ENCODE data around the gene GBP1.
"Not testable (repeated sequence)": the region's sequence is repeated elsewhere in the genome, so short reads cannot be mapped to it uniquely, and the experiment has no call there.

GBP1 gene

GRCh38 chr1:89065079-89065868 is at the start of gene GBP1:
Gene GBP1 (minus strand): TSS chr1:89065208. CDS start chr1:89063234, 1,974 bp downstream.
- no peak for DNase-seq

GRCh38 chr1:89114662-89115061 is 49.7 kb upstream of the GBP1 start:
- no peak for DNase-seq

GRCh38 chr1:89112871-89113613 is 48.0 kb upstream of the GBP1 start:
- DNase-seq, result no peak

- no peak for DNase-seq
Measured at GRCh38 chr1:89104687-89105086, 39.7 kb upstream of the GBP1 start.

- DNase-seq, result no peak
Measured at GRCh38 chr1:89104147-89104546, 39.1 kb upstream of the GBP1 start.

GRCh38 chr1:89102021-89102420 is 37.0 kb upstream of the GBP1 start:
- no peak for DNase-seq

GRCh38 chr1:89100412-89100811 is 35.4 kb upstream of the GBP1 start:
- no peak for DNase-seq

GRCh38 chr1:89098857-89099256 is 33.8 kb upstream of the GBP1 start:
- no peak for DNase-seq

- no peak for DNase-seq
Measured at GRCh38 chr1:89095737-89096136, 30.7 kb upstream of the GBP1 start.

GRCh38 chr1:89089962-89090361 is 25.0 kb upstream of the GBP1 start:
- DNase-seq, result no peak

GRCh38 chr1:89088572-89088971 is 23.6 kb upstream of the GBP1 start:
- no peak for DNase-seq

GRCh38 chr1:89087241-89087640 is 22.2 kb upstream of the GBP1 start:
- no peak for DNase-seq

GRCh38 chr1:89085781-89086180 is 20.8 kb upstream of the GBP1 start:
- DNase-seq, result no peak

GRCh38 chr1:89081005-89081404 is 16.0 kb upstream of the GBP1 start:
- DNase-seq, result no peak

GRCh38 chr1:89080068-89080467 is 15.1 kb upstream of the GBP1 start:
- not testable (repeated sequence) for DNase-seq

- not testable (repeated sequence) for DNase-seq
Measured at GRCh38 chr1:89072466-89073065, 7.6 kb upstream of the GBP1 start.

GRCh38 chr1:89070509-89070908 is 5.5 kb upstream of the GBP1 start:
- no peak for DNase-seq

GRCh38 chr1:89069951-89070350 is 4.9 kb upstream of the GBP1 start:
- DNase-seq, result no peak

GRCh38 chr1:89068291-89068690 is 3.3 kb upstream of the GBP1 start:
- DNase-seq, result no peak

- DNase-seq, result no peak
Measured at GRCh38 chr1:89064632-89065031, 376 bp downstream of the GBP1 start.

GRCh38 chr1:89063094-89063493 is 1.9 kb downstream of the GBP1 start:
- no peak for DNase-seq

GRCh38 chr1:89060091-89060490 is 4.9 kb downstream of the GBP1 start:
- DNase-seq, result no peak

GRCh38 chr1:89051955-89052312 is 13.1 kb downstream of the GBP1 start:
- DNase-seq, result no peak

All from NCI-H1694 (cell line).